Astrocyte of the cerebellum (primary cell): ENCODE results near the gene XCR1.

Source experiments
- DNase-seq: peaks from one replicate; pipeline ENCODE4 v3.0.0-alpha.2; 2011; ENCODE audit warnings: low read depth
- H3K4me3 ChIP-seq: 2 replicates; pipeline ENCODE4 v1.5.1; 2011; ENCODE audit warnings: mild to moderate bottlenecking, low read depth, low read length, moderate library complexity
- CTCF ChIP-seq: IDR thresholded peaks from 2 replicates; pipeline ENCODE4 v1.5.1; 2012; ENCODE audit warnings: low read length, low read depth, moderate library complexity, mild to moderate bottlenecking; ENCODE audit errors: missing control alignments
- in situ Hi-C: cut with HindIII; loops from 2 replicates; pipeline ENCODE4 v1.10.0; 2017; ENCODE audit warnings: low sequenced_read_pairs

XCR1 gene

GRCh38 chr3:45978006-45978761 is 49.1 kb downstream of the XCR1 start:
- no peak for TF ChIP-seq CTCF
- DNase-seq = no peak
- no peak overlapping the region for H3K4me3 ChIP-seq
- in situ Hi-C loops = no loop called here

- DNase-seq = no peak
- in situ Hi-C loops = no loop called here
- H3K4me3 ChIP-seq = no peak overlapping the region
- no peak for TF ChIP-seq CTCF
Observed at GRCh38 chr3:45976191-45977091, 50.8 kb downstream of the XCR1 start.

- no peak overlapping the region for H3K4me3 ChIP-seq
- in situ Hi-C loops = no loop called here
- TF ChIP-seq CTCF = no peak
- no peak for DNase-seq
Observed at GRCh38 chr3:45975686-45976085, 51.6 kb downstream of the XCR1 start.

- DNase-seq = no peak
- TF ChIP-seq CTCF = no peak
- in situ Hi-C loops = no loop called here
Observed at GRCh38 chr3:45974686-45975085, 52.6 kb downstream of the XCR1 start.

GRCh38 chr3:45972534-45973402 is 54.5 kb downstream of the XCR1 start:
- H3K4me3 ChIP-seq = no peak overlapping the region
- TF ChIP-seq CTCF = no peak
- DNase-seq = peak; percentile 78
- in situ Hi-C loops = no loop called here

More at GRCh38 chr3:45974686-45975085, 52.6 kb downstream of the XCR1 start:
- H3K4me3 ChIP-seq = no peak overlapping the region

GRCh38 chr3:45969953-45970352 is 57.3 kb downstream of the XCR1 start:
- in situ Hi-C loops = no loop called here
- no peak overlapping the region for H3K4me3 ChIP-seq
- TF ChIP-seq CTCF = no peak
- no peak for DNase-seq
